GOT3 (cell line): Measurements from ENCODE around the gene CRACDL.

Source experiments
- DNase-seq: peaks from one replicate; lab custom pipeline; 2025; ENCODE audit warnings: mixed read lengths; lab: John Stamatoyannopoulos, UW

The CRACDL gene

DNA sequence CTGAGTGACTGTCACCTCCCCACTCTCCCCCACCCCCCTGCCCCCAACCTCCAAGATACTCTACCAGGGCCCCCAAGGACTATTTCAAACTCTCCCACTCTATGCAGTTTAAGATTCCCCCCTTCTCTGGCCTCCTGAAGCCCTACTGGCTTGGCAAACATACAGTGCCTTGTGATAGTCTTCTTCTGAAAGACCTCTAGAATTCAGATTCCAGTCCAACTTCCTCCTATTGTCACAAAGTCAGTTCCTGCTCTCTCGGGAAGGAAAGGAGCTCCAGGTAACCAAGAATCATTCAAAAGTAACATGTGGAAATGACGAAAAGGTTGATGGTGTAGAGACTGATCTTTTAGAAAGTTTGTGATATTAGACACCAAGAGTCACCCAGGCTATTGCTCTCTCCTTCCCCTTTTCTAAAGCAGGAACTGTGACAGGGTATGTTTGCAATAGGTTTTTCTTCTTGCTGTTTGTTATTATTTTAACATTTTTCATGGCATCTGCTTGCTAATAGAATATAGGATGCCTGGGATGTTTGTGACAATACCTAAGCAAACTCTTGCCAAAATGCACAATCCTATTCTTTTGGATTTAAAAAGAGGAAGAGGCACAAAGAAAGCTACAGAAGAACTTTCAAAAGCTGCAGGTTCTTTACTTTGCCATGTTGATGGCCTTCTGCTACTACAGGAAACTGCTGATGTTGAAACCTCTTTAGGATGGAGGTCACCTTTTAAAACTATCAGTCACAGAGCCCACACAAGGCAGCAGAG lies 111.6 kb downstream of the CRACDL start:
- DNase-seq: no peak

DNA sequence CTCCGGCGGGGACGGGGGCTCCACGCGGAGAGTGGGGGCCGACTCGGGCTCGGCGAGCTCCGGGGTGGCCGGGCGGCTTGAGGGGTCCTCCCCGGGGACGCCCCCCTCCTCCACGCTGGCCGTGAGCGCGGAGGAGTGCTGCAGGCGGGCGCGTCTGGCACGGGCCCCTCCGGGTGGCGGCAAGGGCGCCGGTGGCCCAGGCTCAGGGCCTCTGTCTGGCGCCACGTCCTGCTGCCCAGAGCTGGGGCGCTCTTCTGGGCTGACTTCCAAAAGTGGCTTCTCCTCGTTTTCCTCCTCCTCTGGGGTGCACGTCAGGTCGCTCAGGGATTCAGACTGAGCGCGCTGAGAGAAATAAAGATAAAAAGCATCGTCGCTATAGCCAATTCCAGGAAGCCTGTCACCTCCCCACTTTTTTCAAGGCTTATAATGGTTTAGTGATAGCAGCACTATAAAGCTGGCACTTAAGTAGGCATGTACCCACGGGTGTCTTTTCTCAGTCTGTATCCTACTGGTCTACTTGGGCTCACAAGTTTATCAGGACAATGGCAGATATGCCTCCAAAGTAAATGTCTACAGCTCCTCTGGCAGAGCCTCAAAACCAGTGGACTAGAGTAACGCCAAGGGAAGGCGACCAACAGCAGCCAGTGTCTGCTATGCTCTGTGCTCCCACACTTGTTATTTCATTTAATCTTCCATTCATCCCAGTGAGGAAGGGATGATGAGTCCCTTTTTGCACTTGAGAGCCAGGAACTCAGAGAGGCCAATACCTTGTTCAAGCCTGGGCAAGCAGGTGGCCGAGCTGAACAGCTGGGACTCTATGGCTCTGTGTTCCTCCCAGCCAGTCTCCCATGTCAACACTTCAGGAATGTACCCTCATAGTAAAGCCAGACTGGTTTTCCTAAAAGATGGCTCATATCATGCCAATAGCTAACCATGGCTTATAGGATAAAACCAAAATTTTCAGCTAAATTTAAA lies 112.5 kb downstream of the CRACDL start:
- DNase-seq: no peak

DNA sequence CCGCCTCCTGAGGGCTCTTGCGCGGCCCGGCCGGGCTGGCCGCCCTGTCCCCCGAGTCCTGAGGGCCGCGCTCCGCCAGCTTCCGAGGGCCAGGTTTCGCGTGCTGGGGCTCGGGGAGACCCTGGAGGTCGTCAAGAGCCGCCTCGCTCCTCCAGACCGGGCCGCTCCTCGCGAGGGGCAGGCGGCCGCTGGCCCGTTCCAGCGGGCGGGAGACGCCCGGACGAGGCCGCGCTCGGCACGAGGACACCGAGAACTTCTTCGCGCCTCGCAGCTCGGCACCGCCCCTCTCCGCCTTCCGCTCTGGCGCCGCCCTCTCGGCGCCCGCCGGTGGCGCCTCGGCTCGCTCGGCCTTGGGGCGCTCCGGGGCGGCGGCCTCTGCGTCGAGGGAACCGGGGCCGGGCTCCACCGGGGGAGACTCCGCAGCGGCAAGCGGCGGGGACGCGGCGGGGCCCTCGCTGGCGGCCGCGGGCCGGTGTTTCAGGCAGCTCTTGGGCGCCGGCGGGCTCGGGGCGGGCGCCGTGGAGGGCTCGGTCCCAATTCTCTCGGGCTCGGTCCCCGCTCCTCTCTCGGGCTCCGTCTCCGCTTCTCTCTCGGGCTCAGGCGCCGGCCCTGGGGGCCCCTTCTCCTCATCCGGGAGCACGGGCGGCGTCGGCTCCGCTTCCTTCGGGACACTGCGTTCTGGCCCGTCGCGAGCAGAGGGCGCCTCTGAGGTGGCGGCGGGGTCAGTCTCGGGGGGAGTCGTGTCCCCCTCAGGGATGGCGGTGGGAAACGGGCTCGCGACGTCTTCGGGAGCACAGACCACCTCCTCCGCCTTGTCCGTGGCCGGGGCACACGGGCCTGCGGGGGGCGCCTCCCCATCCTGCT lies 113.5 kb downstream of the CRACDL start:
- no peak for DNase-seq

DNA sequence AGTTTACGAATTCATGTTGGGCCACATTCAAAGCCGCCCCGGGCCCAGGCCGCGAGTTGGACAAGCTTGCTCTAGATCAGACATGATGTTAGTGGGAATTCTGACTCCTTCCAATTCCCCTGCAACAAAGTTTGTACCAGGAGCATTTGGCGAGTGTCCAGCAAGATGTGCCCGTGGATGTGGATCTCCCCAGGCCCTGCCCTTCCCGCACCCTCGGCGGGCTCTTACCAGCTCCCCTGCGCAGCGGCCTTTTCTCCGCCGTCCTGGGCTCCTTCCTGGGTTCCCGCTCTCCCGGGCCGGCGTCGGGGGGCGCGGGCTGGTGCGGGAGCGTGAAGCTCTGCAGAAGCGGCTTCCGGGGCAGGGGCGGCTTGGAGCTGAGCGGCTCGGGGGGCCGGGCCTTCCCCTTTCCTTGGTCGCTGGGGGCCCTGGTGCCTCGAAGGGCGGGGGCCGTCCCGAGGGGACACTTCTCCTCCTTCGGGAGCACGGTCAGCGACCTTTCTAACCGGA lies 114.3 kb downstream of the CRACDL start:
- DNase-seq: no peak

- no peak for DNase-seq
Measured at GRCh38 chr2:98819231-98819766, 116.7 kb downstream of the CRACDL start.

GRCh38 chr2:98818164-98818563 lies 117.9 kb downstream of the CRACDL start:
- no peak for DNase-seq

DNA sequence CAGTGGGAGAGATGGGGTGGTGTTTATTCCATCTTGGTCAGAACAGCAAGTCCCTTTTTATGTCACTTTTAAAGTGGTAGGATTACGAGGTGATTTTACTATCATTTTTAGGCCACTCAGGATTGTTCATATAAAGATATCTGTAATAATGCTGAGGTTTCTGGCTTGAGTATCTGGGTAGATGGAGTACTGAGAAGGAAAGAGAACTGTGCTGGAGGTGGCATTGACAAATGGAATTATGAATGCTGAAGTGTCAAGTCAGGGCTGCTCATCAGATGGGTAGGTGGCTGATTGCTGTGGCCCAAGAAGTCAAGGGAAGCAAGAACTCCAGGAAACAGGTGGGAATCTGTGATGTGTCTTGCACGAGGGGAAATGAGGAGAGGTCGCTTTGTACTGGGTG lies 119.7 kb downstream of the CRACDL start:
- no peak for DNase-seq

DNA sequence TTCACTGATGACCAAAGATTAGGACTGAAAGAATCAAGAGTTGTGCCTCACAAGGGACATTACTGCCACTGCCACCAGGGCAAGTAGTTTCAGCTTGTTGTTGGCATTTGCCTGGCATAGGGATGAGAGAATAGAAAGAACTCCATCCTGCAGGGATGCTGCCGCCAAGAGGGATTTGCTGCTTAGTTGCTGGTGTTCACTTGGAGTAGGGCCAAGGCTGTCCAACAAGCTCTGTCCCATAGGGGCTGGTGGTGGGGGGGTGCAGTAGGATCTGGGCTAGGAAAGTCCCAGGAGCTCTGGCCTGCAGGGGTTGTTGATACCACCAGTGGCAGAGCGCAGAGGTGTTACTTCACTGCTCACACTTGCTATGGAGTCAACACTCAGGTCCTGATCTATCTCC lies 120.2 kb downstream of the CRACDL start:
- no peak for DNase-seq

DNA sequence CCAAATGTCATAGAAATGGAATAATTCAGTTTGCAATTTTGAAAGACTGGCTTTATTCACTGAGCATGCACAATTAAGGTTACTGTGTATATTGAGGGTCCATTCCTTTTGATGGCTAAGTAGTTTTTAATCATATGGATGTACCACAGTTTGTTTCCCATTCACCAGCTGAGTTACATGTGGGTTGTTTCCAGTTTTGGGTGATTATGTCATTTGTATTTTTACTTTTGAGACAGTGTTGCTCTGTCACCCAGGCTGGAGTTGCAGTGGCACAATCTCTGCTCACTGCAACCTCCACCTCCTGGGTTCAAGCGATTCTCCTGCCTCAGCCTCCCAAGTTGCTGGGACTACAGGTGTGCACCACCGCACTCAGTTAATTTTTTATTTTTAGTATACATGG lies 124.3 kb downstream of the CRACDL start:
- no peak for DNase-seq

DNA sequence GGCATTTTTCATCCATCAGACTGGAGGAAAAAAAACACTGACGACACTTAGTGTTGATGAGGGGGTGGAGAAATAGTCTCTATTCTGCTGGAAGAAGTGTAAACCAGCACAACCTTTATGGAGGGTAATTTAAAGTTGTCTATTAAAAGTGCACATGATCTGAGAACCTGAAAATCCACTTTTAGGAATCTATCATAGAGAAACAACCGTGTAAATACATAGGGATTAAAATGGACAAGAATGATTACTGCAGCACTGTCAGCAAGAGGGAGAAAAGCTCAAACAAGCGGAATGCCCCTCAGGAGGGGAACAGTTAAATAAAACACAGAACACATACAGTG lies 125.5 kb downstream of the CRACDL start:
- DNase-seq: no peak

GRCh38 chr2:98809878-98810587 lies 126.0 kb downstream of the CRACDL start:
- no peak for DNase-seq

DNA sequence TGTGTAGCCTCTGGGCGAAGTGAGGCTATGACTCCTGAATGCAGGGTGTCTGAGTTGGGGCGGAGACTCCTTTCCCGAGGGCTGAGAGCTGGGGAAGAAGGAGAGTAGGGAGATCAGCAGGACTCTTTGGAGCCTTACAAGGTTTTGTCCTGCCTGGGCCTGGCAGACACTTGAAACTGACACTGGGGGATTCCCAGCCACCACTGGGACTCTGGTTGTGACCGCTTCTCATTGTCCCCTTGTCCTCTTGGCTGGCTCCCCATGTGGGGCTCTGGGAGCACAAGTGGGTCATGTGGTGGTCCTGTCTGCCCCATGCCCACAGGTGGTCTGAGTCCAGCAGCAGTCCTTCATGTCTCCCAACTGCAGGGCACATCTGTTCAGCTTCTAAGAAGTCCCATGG lies 126.9 kb downstream of the CRACDL start:
- no peak for DNase-seq

DNA sequence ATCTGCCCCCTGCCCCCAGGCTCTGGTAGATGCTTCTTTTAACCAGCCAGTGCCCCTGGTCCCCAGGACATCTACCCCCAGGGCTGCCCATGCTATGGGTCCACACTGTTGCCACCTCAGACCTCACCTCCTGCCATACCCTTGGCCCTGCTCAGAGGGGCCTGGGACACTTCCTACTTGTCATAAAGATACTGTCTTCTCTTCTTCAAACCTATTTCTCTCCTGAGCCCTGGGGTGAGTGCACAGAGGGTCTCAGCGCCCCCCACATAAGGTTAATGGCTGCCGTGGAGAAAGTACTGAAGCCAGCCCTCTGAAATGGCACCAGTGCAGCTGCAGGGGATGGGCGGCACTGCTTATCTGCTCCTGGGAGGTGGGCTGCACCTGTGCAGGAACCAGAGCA lies 127.5 kb downstream of the CRACDL start:
- DNase-seq: no peak

DNA sequence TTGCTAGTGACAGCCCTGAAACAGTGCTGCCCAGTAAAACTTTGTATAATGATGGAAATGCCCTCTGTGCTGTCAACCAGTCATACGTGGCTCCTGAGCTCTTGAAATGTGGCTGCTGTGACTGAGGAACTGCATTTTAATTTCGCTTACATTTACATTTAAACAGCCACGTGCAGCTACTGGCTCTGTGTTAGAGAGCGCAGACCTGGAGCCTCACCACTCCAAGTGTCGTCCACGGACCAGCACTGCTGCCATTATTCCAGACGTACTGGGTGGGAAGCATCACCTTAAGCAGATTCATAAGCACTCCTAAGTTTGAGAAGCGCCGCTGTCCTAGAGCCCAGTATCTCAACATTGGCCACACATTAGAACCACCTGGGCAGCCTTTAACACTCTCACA lies 128.1 kb downstream of the CRACDL start:
- no peak for DNase-seq

DNA sequence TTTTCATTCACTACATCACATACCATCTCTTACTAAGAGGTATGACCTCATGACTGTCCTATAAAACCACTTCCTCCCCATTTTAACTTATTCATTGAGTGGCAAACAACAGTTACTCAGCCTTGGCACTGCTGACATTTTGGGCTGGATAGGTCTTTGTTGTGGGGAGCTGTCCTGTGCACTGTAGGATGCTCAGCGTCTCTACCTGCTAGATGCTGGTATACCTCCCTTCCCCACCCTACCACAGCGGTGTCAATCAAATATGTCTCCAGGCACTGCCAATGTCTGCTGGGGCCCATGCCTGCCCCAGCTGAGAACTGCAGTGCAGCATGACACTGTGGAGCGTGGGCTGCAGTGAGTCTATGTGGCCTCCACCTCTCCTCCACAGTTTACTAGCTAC lies 128.8 kb downstream of the CRACDL start:
- no peak for DNase-seq

GRCh38 chr2:98806236-98806697 lies 129.8 kb downstream of the CRACDL start:
- peak; percentile 61 for DNase-seq

DNA sequence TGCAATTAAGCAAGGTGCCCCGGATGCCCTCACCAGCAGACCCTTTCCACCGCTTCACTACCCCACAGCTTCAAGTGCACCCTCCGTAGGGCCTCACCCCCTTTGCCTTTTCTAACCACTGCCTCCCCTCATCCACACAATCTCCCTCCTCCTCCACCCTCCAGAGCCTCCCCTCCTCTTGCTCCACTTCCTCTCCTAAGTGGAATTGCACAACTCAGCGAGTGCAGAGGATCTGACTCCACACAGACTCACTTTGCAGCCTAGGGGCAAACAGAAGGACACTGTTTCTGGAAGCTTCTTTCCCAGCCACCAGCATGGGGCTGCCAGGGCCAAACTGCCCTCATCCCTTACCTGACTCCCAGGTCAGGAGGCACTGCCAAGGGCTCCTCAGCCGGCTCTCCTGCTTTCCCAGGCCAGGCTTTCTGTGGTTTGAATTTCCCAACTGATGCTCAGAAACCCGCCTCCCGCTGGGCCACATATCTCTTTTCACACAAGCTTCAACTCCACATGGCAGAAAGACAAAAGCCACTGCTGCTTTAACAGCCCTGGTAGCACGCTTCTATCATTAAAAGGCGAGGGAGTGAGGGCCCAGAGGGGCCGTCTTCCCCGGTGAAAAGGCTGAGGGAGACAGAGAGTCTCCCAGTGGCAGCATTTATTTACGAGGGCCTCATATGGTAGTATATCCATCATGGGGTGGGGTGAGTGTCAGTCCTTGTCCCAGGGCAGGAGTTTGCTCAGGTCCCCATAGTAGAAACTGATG lies 130.4 kb downstream of the CRACDL start:
- DNase-seq: no peak

- DNase-seq: no peak
Measured at GRCh38 chr2:98804736-98805135, 131.3 kb downstream of the CRACDL start.

DNA sequence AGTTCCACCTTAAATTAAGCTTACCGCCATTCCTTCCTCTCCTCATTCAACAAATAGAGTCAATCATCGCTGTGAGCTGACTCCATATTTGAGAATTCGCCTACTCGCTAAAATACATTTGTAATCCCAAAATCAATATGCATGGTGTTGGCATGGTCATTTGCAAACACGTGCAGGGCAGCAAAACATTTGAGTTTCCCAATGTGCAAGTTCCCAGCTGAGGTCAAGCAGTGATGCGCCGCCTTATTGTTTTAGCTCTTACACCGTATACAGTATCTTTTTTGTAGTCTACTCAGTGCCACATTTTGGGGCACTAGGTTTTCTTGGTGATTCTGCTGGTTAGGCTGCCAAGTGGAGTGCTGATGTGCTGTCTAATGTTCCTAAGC lies 131.8 kb downstream of the CRACDL start:
- DNase-seq: no peak
